ENCODE data around the gene PRCC. TPM values are rescaled to one million over a fixed set of nuclear protein-coding genes. Genes with fewer than 3 reads are reported as not detected.

Gene PRCC
- polyA plus RNA-seq, 2 of the 4 experiments (the other 2 are of a cell fraction) = 44.5 to 52.0 TPM

DNA sequence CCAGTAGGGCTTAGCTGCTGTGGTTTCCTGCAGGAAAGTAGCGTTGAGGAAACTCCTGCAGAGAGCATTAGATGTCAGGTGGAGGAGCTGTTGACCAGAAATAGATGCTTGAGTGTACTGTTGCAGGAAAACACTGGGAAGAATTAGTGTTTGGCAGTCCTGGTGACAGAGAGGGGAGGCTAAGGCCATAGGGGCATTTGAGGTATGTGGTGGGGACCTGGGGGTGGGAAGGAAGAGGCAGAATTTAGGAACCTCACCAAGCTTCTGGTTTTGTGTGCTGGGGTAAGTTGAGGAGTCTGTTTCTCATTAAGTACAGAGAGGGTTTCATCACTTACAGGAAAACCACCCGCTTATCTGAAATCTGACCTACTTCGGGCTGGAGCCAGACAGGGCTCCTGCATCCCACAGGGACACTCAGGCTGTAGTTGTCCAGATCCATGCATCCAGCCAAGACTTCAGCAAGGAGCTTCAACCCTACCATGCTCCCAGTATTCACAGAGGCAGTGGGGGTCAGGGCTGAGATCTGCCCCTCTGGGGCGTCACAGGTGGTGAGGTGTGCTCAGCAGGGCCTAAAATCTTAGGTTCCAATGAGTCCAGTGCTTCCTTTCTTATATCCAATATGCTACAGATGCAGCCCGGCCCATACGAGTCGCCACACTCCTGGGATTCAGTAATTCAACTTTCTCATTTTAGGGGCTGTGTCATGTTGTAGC, 34.2 kb downstream of the PRCC start:
- H3K4me2 ChIP-seq = no peak overlapping the region
- H3K27ac ChIP-seq = no peak overlapping the region
- H3K4me1 ChIP-seq = no peaks in the 10 kb centered on the region
- TF ChIP-seq NPAS2 (CRISPR knock-in tag; IDR thresholded peaks at IDR 0.05; ENCODE audit: borderline replicate concordance) (no peak), CHD2 (IDR thresholded peaks at IDR 0.05; ENCODE audit: low read length, partially characterized antibody) (no peak), ZC3H11A (IDR thresholded peaks at IDR 0.05) (no peak), RFX5 (IDR thresholded peaks at IDR 0.05) (no peak), POLR2AphosphoS2 (conservative IDR thresholded peaks at IDR 0.05; ENCODE audit: low read length) (no peak), BHLHE40 (IDR thresholded peaks at IDR 0.05; ENCODE audit: low read depth, low read length) (no peak), KDM1A (IDR thresholded peaks at IDR 0.05; ENCODE audit: low read depth) (no peak), TP53 (CRISPR knock-in tag; IDR thresholded peaks at IDR 0.05) (no peak), FOXS1 (CRISPR knock-in tag; IDR thresholded peaks at IDR 0.05) (no peak), RARB (CRISPR knock-in tag; IDR thresholded peaks at IDR 0.05) (no peak)
- TF ChIP-seq, protein P1, sequence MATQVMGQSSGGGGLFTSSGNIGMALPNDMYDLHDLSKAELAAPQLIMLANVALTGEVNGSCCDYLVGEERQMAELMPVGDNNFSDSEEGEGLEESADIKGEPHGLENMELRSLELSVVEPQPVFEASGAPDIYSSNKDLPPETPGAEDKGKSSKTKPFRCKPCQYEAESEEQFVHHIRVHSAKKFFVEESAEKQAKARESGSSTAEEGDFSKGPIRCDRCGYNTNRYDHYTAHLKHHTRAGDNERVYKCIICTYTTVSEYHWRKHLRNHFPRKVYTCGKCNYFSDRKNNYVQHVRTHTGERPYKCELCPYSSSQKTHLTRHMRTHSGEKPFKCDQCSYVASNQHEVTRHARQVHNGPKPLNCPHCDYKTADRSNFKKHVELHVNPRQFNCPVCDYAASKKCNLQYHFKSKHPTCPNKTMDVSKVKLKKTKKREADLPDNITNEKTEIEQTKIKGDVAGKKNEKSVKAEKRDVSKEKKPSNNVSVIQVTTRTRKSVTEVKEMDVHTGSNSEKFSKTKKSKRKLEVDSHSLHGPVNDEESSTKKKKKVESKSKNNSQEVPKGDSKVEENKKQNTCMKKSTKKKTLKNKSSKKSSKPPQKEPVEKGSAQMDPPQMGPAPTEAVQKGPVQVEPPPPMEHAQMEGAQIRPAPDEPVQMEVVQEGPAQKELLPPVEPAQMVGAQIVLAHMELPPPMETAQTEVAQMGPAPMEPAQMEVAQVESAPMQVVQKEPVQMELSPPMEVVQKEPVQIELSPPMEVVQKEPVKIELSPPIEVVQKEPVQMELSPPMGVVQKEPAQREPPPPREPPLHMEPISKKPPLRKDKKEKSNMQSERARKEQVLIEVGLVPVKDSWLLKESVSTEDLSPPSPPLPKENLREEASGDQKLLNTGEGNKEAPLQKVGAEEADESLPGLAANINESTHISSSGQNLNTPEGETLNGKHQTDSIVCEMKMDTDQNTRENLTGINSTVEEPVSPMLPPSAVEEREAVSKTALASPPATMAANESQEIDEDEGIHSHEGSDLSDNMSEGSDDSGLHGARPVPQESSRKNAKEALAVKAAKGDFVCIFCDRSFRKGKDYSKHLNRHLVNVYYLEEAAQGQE (IDR thresholded peaks at IDR 0.05) = no peak
- ATAC-seq (no peak), DNase-seq (ENCODE audit: low read depth in 1 of 2, low spot score in 1 of 2) (no peak), FAIRE-seq (no peak)
- no peaks in the 10 kb centered on the region for H3K9me3 ChIP-seq
- CTCF ChIA-PET = interaction anchor here (0.7 to 27.2 kb wide), 11 partner anchors 9 to 128 kb away, joined by 3 to 480 read pairs (median 6); partner anchors contain the start of genes INSRR, NTRK1 and PEAR1
- 84% methylated on average over 7 of the region's 7 CpGs for WGBS (ENCODE audit: missing lambda C conversion rate)
- no peak overlapping the region for H3K4me3 ChIP-seq
- POLR2A ChIA-PET = interaction anchor here (0.6 to 1.5 kb wide), 2 partner anchors 10 to 73 kb away, joined by 3 to 14 read pairs; partner anchors contain the start of genes ISG20L2 and METTL25B

DNA sequence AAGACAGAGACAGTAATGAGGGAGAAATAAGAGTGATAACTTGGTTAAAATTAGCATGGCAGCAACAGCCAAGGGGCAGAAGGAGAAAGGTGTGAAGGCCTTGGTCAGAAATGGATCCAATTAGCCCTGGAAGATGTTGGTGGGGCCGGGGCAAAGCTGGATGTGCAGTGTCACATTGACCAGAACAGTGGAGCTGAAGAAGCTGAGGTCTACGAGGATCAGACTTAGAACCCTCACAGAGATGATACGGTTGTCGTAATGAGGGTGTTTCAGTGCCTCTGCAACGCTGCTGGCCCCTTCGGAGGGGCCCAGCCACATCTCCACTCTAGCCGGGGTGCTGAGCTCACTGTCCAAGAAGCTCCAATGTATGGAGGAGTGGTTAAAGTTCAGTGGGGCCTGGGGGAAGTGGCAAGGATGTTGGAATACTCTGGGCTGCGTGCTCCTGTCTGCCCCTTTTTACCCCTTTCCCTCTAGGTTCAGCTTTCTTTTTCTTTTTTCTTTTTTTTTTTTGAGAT, 35.1 kb downstream of the PRCC start:
- Histone ChIP-seq H3K4me3 (no peak overlapping the region), H3K9me3 (no peaks in the 10 kb centered on the region), H3K4me1 (no peaks in the 10 kb centered on the region), H3K27ac (no peak overlapping the region), H3K4me2 (no peak overlapping the region)
- TF ChIP-seq MAZ (IDR thresholded peaks at IDR 0.05; ENCODE audit: borderline replicate concordance, low read depth, low read length) (no peak), RFX5 (IDR thresholded peaks at IDR 0.05) (no peak), CBX8 (IDR thresholded peaks at IDR 0.05) (no peak), ZSCAN20 (CRISPR knock-in tag; IDR thresholded peaks at IDR 0.05) (no peak), HDAC2 (IDR thresholded peaks at IDR 0.05) (no peak), RNF2 (IDR thresholded peaks at IDR 0.05; ENCODE audit: borderline replicate concordance, low read depth) (no peak), HOXB13 (CRISPR knock-in tag; IDR thresholded peaks at IDR 0.05; ENCODE audit: low read depth) (no peak), SMC3 (IDR thresholded peaks at IDR 0.05) (no peak), EHF (CRISPR knock-in tag; IDR thresholded peaks at IDR 0.05) (no peak), ZFP36 (IDR thresholded peaks at IDR 0.05; ENCODE audit: borderline replicate concordance, partially characterized antibody) (no peak), HOXA7 (CRISPR knock-in tag; IDR thresholded peaks at IDR 0.05) (no peak), MYC (IDR thresholded peaks at IDR 0.05; ENCODE audit: borderline replicate concordance, low read length) (no peak), EHMT2 (IDR thresholded peaks at IDR 0.05; ENCODE audit: low read depth) (no peak)
- TF ChIP-seq, protein P2, sequence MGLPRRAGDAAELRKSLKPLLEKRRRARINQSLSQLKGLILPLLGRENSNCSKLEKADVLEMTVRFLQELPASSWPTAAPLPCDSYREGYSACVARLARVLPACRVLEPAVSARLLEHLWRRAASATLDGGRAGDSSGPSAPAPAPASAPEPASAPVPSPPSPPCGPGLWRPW (IDR thresholded peaks at IDR 0.05) = no peak
- TF ChIP-seq, protein P3, sequence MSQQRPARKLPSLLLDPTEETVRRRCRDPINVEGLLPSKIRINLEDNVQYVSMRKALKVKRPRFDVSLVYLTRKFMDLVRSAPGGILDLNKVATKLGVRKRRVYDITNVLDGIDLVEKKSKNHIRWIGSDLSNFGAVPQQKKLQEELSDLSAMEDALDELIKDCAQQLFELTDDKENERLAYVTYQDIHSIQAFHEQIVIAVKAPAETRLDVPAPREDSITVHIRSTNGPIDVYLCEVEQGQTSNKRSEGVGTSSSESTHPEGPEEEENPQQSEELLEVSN (IDR thresholded peaks at IDR 0.05; ENCODE audit: borderline replicate concordance, low read depth) = no peak
- TF ChIP-seq, protein P4, sequence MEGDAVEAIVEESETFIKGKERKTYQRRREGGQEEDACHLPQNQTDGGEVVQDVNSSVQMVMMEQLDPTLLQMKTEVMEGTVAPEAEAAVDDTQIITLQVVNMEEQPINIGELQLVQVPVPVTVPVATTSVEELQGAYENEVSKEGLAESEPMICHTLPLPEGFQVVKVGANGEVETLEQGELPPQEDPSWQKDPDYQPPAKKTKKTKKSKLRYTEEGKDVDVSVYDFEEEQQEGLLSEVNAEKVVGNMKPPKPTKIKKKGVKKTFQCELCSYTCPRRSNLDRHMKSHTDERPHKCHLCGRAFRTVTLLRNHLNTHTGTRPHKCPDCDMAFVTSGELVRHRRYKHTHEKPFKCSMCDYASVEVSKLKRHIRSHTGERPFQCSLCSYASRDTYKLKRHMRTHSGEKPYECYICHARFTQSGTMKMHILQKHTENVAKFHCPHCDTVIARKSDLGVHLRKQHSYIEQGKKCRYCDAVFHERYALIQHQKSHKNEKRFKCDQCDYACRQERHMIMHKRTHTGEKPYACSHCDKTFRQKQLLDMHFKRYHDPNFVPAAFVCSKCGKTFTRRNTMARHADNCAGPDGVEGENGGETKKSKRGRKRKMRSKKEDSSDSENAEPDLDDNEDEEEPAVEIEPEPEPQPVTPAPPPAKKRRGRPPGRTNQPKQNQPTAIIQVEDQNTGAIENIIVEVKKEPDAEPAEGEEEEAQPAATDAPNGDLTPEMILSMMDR (IDR thresholded peaks at IDR 0.05) = no peak
- TF ChIP-seq, protein P5, sequence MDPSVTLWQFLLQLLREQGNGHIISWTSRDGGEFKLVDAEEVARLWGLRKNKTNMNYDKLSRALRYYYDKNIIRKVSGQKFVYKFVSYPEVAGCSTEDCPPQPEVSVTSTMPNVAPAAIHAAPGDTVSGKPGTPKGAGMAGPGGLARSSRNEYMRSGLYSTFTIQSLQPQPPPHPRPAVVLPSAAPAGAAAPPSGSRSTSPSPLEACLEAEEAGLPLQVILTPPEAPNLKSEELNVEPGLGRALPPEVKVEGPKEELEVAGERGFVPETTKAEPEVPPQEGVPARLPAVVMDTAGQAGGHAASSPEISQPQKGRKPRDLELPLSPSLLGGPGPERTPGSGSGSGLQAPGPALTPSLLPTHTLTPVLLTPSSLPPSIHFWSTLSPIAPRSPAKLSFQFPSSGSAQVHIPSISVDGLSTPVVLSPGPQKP (IDR thresholded peaks at IDR 0.05; ENCODE audit: low read depth, low read length) = no peak
- TF ChIP-seq, protein P6, sequence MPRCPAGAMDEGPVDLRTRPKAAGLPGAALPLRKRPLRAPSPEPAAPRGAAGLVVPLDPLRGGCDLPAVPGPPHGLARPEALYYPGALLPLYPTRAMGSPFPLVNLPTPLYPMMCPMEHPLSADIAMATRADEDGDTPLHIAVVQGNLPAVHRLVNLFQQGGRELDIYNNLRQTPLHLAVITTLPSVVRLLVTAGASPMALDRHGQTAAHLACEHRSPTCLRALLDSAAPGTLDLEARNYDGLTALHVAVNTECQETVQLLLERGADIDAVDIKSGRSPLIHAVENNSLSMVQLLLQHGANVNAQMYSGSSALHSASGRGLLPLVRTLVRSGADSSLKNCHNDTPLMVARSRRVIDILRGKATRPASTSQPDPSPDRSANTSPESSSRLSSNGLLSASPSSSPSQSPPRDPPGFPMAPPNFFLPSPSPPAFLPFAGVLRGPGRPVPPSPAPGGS (IDR thresholded peaks at IDR 0.05) = no peak
- POLR2A ChIA-PET = no interaction called here
- no peak for ATAC-seq
- no peak for FAIRE-seq
- no peak for DNase-seq (ENCODE audit: low read depth in 1 of 2, low spot score in 1 of 2)
- WGBS (ENCODE audit: missing lambda C conversion rate) = 82% methylated on average over 8 of the region's 8 CpGs
- CTCF ChIA-PET = interaction anchor here (1.2 to 27.2 kb wide), 9 partner anchors 11 to 127 kb away, joined by 3 to 480 read pairs (median 7); partner anchors contain the start of genes INSRR, NTRK1 and PEAR1

All from A549 (cell line).